HG03354 (cell line): ENCODE results near the gene ZNF701.
"Not testable (repeated sequence)": the region's sequence is repeated elsewhere in the genome, so short reads cannot be mapped to it uniquely, and the experiment has no call there.

Experiments used
- ATAC-seq: cut with Tn5 transposase; IDR thresholded peaks from one replicate; pipeline ENCODE4 v1.9.1; 2021; ENCODE audit warnings: mild to moderate bottlenecking; ENCODE audit not compliant: unreplicated experiment, poor library complexity, severe bottlenecking

The ZNF701 gene

GRCh38 chr19:52626915-52627314 is 56.8 kb downstream of the ZNF701 start:
- ATAC-seq: no peak

- not testable (repeated sequence) for ATAC-seq
These were observed 57.4 kb downstream of the ZNF701 start for GRCh38 chr19:52627441-52627840.

GRCh38 chr19:52635786-52636570 is 65.9 kb downstream of the ZNF701 start:
- ATAC-seq: no peak
